CD4-positive, alpha-beta T cell treated with Interleukin-1 beta for 1 hour (primary cell): Measurements from ENCODE around the gene WDR1.
A peak's percentile ranks its signal among the peaks of the same experiment; 100 is the strongest.
"Not testable (repeated sequence)": the region's sequence is repeated elsewhere in the genome, so short reads cannot be mapped to it uniquely, and the experiment has no call there.

Experiments used
- DNase-seq, 2 donors: peaks; one replicate each; pipeline ENCODE4 v3.0.0-alpha.2; 2020 to 2022

The WDR1 gene

DNA sequence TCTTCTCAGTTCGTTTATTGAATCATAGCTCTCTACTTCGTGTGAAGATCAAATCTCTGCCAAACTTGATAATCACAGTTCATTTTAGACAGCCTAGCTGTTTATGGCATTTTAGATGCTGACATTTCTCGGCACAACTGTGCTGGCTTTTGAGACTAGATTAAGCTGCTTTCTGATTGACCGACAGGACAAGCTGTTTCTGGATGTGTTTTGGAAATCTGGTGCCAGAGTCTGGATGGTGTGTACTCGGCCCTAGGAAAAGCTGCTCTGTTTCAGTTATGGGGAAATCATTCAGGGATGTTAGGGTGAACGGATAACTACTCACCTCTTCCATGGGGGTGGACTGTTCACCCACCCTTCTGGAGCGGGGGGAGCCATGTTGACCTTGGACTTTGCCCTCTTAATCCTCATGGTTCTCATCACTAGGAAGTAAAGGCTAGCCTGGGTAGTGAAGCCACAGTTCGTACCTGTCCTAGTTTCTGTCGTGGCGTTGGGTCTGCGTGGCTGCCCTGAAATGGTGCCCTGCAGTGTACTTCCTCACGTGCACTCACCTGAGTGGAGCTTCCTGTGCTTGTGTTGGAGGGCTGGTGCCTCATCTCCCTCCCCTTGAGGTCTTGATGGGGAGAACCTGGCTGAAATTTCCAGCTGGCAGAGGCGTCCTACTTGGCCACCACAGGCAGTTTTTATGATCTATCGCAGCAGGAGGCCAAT lies 13.7 kb upstream of the WDR1 start:
- no peak for DNase-seq

GRCh38 chr4:10129196-10130177 lies 12.9 kb upstream of the WDR1 start:
- no peak for DNase-seq

DNA sequence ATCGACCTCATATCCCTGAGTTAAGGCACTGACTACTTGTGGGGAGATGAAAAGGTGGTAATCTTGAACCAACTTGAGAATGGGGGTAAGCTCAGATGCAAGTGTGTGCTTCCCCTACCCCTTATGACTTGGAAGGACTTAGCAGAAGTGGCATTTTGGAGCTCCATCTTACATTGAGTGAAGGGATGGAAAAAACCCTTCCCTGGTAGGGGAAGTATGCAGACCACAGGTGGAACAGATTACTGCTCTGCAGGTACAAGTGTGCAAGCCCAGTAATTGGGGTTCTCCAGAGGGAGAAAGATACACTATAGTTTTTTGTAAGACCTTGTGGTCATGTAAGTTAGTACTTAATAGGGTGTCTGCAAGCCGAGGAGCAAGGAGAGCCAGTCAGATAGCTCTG lies 12.2 kb upstream of the WDR1 start:
- no peak for DNase-seq

GRCh38 chr4:10127531-10127930 lies 10.9 kb upstream of the WDR1 start:
- not testable (repeated sequence) for DNase-seq

DNA sequence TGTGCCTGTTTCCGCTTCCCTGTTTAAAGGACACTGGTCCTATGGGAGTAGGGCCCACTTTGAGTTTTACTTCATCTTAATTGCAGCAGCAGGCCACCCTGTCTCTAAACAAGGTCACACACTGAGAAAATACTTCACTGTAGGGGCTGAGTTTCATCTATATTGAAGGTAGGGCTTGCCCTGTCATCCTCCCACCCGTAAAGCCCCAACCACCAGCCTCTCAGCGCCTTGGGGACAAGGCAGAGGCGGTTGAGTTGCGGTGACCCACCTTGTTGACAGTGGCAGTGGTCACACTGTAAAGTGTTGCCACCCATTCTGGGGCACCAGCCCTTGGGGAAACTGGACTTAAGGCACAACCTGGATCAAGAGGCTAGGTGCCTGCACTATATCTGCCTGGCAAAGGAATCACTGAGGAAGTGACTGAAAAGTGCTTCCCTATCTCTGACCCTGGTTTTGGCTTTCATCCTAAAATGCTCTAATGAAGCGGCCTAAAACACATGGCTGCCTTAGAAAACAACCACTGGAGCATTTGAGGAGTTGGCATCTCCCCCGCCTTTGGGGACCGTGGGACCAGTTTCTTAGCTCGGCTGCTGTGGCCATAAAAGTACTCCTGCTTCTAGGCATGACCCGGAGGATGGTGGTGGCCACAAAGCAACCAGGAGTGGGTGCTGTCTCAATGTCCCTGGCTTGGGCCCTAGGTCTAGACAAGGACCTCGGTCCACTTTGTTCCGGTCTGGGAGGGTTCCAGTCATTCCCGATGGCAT lies 7.8 kb upstream of the WDR1 start:
- DNase-seq, result no peak

DNA sequence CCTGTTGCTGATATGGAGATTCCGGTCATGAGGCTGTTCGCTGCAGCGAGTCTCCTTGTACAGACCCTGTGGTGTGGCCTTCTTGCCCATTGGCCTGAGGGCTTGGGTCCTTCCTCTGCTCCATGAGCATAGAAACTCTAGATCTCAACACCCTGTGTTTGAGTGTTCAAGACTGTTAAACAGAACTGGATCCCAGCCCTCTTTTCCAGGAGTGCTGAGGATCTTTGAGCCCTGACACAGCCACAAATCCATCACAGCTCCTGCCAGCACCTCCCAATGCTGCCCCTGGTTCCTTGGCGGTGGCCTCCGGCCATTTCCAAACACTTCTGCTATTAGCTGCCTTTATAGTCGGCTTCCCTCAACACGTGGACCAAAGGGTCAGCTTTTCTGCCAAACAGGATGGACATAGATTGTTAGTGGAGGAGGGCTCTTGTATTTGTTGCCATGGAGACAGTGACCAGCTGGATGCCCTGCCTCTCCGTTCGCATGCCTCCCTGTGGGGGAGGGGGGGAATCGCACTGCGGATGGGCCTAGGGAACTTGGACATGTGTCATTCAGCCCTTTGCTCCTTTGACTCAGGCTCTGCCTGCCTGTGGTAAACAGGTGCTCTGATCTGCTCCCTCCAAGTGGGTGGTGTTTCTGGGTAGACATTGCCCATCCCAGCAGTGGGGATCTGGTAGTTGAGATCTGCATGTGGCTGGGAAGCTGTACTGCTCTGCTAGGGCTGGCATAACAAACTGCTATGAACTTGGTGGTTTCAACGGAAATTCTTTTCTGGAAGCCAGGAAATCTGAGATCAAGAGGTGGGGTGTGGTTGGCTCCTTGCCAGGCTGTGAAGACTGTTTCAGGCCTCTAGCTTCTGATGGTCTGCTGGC lies 6.9 kb upstream of the WDR1 start:
- DNase-seq, result peak in 1 of 2 donors; percentile 27

- no peak for DNase-seq
Observed at GRCh38 chr4:10122236-10122932, 5.8 kb upstream of the WDR1 start.

DNA sequence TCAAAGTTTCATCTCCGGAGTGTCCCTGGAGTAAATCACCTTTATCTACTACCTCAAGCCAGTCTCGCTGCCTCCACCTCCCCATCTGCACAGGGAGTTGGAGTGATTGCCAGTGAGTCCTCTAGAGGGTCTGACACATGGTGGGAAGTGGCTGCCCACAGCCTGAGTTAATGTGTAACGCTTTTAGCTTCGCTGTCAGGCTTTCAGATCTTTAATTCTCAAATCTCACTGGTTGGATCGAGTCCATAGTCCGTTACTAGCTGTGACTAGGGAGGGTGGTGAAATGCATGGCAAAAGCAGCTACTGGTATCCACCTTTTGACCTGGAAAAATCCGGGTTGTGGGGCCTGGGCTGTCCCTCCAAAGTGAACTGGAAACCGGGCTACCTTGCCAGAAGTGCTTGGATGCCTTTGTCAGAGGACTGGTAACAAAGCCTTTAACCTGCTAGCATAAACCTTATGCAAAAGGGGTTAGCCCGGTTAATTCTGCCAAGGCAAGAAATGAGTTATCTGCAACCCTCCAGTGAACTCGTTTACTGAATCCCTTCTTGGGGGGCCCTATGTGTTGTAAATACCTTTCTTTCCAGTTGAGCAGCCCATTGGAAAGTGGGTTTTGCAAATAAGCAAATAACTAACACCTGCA lies 5.1 kb upstream of the WDR1 start:
- DNase-seq, result no peak

- no peak for DNase-seq
Observed at GRCh38 chr4:10120943-10121567, 4.5 kb upstream of the WDR1 start.

DNA sequence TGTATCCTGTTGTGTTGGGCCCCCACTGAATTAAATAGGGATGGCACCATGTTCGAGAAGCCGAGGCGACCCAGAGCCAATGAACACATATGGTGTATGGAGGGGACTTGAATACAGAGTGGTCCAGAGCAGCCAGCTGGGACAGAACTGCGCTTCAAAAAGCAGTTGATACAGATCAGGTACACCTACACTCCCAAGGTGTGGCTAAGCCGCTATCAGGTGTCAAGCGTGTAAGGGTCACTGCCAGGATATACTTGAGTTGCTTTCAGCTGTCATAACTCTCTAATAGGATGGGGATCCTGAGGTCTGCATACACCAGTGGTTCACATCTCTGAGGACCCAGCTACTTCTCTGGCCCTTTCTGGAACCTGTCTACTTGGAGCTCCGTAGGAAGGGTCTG lies 3.2 kb upstream of the WDR1 start:
- no peak for DNase-seq

GRCh38 chr4:10119278-10119677 lies 2.7 kb upstream of the WDR1 start:
- no peak for DNase-seq

DNA sequence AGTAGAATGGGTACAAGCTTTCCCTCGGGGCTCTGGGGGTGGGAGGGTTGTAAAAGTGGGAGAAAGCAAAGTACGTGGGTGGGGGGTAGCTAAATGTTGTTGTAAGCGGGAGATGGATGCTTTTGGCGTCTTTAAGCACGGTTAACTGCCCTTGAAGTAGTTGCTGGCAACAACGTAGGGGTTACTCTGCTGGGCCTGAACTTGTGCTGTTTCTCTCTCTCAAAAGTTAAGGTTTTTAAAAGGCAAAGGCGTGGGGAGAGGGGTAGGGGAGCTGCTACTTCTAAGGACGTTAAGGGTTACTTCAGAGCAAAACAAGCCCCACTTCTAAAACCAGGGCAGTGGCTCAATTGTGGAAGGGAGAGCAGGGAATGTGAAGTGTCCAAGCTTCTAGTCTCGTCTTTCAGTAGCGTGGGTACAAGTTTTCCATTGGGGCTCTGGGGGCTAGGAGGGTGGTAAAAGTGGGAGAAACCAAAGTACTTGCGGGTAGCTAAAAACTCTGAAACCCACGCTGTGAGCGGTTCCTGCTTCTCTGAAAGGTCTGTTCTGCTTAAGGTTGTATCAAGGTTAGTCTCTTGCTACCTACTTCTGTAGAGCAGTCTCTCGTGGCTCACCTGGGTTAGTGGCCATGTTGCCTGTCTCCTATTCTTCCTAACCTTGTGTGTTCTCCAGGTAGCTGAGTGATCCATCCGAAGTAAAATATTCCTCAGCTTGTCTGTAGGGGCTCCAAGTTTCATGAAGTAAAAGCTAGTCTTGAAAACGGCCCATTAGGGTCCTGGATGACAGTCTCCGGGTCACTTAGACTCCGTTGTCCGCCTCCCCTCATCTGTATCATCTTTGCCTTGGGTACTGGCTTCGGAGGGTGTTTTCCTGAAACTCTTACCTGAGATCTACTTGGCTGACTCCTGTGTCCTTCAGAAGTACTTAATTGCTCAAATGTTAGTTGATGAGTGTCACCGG lies 1.7 kb upstream of the WDR1 start:
- DNase-seq, result no peak

GRCh38 chr4:10117359-10118047 lies 904 bp upstream of the WDR1 start:
- DNase-seq, result peak; percentile 55 to 61

GRCh38 chr4:10115797-10116568 lies 616 bp downstream of the WDR1 start:
- peak; percentile 68 to 74 for DNase-seq

DNA sequence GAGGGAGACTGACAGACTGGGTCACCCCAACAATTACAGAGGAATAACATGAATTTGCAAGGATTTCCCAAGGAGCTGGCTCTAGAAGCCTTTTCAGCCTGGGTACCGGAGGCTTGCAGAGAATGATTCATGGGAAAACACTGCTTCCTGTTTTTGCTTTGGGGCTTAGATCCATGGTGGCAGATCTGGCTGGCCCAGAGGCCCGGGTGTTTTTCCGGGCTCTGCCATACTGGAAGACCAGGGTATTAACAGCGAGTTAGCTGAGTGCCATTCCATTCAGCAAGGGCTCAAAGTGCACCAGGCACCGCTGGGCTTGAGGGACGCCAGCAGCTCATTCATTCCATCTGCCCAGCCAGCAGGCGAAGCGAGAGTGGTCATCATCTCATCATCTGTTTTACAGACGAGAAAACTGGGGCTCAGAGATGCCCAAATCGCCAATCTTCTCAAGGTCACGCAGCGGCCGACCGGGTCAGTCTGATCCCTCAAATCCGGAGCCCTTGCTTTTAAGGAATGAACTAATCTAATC lies 1.3 kb downstream of the WDR1 start:
- peak in 1 of 2 donors; percentile 43 for DNase-seq

DNA sequence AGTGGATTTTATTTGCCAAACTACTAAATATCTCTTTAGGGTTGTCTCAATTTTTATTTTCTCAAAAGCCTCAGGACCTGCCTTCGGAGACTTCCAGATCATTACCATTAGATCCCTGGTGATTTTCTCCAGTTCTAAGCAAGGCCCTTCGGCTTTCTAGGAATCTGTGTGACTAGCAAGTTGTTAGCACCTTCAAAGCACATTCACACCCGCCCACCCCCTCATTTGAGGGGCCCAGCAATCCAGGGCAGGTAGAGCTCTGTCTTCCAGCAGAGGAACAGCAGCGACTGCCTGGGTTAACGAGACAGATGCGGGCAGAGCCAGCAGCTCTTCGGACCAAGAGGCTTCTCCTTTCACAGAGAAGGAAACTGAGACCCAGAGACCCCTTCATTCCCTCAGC lies 2.0 kb downstream of the WDR1 start:
- no peak for DNase-seq

GRCh38 chr4:10114147-10114546 lies 2.5 kb downstream of the WDR1 start:
- no peak for DNase-seq
